ENCODE measurements around the gene PSEN2.

PSEN2 gene

GRCh38 chr1:226838456-226838855, 32.0 kb upstream of the PSEN2 start:
- TF ChIP-seq EP300 (IDR thresholded peaks at IDR 0.05; ENCODE audit: borderline replicate concordance) (no peak), USF1 (IDR thresholded peaks at IDR 0.05) (no peak), TEAD4 (IDR thresholded peaks at IDR 0.05) (no peak), NFIC (IDR thresholded peaks at IDR 0.05) (no peak), REST (IDR thresholded peaks at IDR 0.05; ENCODE audit: low read depth) (no peak), ZBTB7A (IDR thresholded peaks at IDR 0.05; ENCODE audit: low read depth) (no peak), MAX (IDR thresholded peaks at IDR 0.05) (no peak), RAD21 (IDR thresholded peaks at IDR 0.05; ENCODE audit: low read depth) (no peak), CEBPB (IDR thresholded peaks at IDR 0.05) (no peak), CREB1 (IDR thresholded peaks at IDR 0.05; ENCODE audit: low read depth) (no peak), EGR1 (IDR thresholded peaks at IDR 0.05) (no peak), TAF1 (IDR thresholded peaks at IDR 0.05; ENCODE audit: low read depth) (no peak), YY1 (IDR thresholded peaks at IDR 0.05; ENCODE audit: low read depth) (no peak)

GRCh38 chr1:226845624-226846023, 24.8 kb upstream of the PSEN2 start:
- TF ChIP-seq ZBTB7A (IDR thresholded peaks at IDR 0.05; ENCODE audit: low read depth) (no peak), TEAD4 (IDR thresholded peaks at IDR 0.05) (no peak), TAF1 (IDR thresholded peaks at IDR 0.05; ENCODE audit: low read depth) (no peak), USF1 (IDR thresholded peaks at IDR 0.05) (no peak), NFIC (IDR thresholded peaks at IDR 0.05) (no peak), REST (IDR thresholded peaks at IDR 0.05; ENCODE audit: low read depth) (no peak), TCF12 (IDR thresholded peaks at IDR 0.05; ENCODE audit: low read depth) (no peak), RAD21 (IDR thresholded peaks at IDR 0.05; ENCODE audit: low read depth) (no peak), CEBPB (IDR thresholded peaks at IDR 0.05) (no peak)

- TF ChIP-seq MAX (IDR thresholded peaks at IDR 0.05) (no peak), ZBTB7A (IDR thresholded peaks at IDR 0.05; ENCODE audit: low read depth) (no peak), CEBPB (IDR thresholded peaks at IDR 0.05) (no peak), EGR1 (IDR thresholded peaks at IDR 0.05) (no peak), RAD21 (IDR thresholded peaks at IDR 0.05; ENCODE audit: low read depth) (no peak), FOXM1 (IDR thresholded peaks at IDR 0.05; ENCODE audit: borderline replicate concordance, low read depth) (no peak), TEAD4 (IDR thresholded peaks at IDR 0.05) (no peak), YY1 (IDR thresholded peaks at IDR 0.05; ENCODE audit: low read depth) (no peak), CREB1 (IDR thresholded peaks at IDR 0.05; ENCODE audit: low read depth) (no peak), USF1 (IDR thresholded peaks at IDR 0.05) (no peak), REST (IDR thresholded peaks at IDR 0.05; ENCODE audit: low read depth) (no peak), NFIC (IDR thresholded peaks at IDR 0.05) (no peak), TAF1 (IDR thresholded peaks at IDR 0.05; ENCODE audit: low read depth) (no peak)
Observed at GRCh38 chr1:226846786-226847185, 23.6 kb upstream of the PSEN2 start.

- TF ChIP-seq RAD21 (IDR thresholded peaks at IDR 0.05; ENCODE audit: low read depth) (no peak), EP300 (IDR thresholded peaks at IDR 0.05; ENCODE audit: borderline replicate concordance) (no peak), TEAD4 (IDR thresholded peaks at IDR 0.05) (no peak), MAX (IDR thresholded peaks at IDR 0.05) (no peak), ZBTB7A (IDR thresholded peaks at IDR 0.05; ENCODE audit: low read depth) (no peak), TAF1 (IDR thresholded peaks at IDR 0.05; ENCODE audit: low read depth) (no peak), CREB1 (IDR thresholded peaks at IDR 0.05; ENCODE audit: low read depth) (no peak), EGR1 (IDR thresholded peaks at IDR 0.05) (no peak), TCF12 (IDR thresholded peaks at IDR 0.05; ENCODE audit: low read depth) (no peak), REST (IDR thresholded peaks at IDR 0.05; ENCODE audit: low read depth) (no peak), FOXM1 (IDR thresholded peaks at IDR 0.05; ENCODE audit: borderline replicate concordance, low read depth) (no peak), CEBPB (IDR thresholded peaks at IDR 0.05) (no peak), USF1 (IDR thresholded peaks at IDR 0.05) (no peak), YY1 (IDR thresholded peaks at IDR 0.05; ENCODE audit: low read depth) (no peak), NFIC (IDR thresholded peaks at IDR 0.05) (no peak)
Observed at GRCh38 chr1:226862890-226863289, 7.5 kb upstream of the PSEN2 start.
